ENCODE measurements around the gene CYP4B1. TPM values are rescaled to one million over a fixed set of nuclear protein-coding genes. Genes with fewer than 3 reads are reported as not detected.

The CYP4B1 gene
- total RNA-seq = not detected in 2 replicates

DNA sequence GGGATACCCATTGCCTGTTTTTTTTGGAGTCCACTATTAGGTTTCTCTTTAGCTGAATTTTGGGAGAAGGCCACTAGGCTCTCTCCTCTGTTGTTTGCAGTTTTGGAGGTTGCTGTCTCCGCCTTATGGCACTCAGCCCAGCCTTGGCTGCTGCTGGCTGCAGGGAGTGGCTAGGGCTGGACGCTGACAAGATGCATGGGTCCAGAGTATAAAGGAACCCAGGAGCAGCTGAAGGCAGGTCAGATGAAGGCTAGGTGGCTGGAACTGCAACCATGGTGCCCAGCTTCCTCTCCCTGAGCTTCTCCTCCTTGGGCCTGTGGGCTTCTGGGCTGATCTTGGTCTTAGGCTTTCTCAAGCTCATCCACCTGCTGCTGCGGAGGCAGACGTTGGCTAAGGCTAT, at the start of gene CYP4B1:
Gene CYP4B1 (plus strand): TSS at position 237 of the 400 bp plus-strand sequence. CDS start 36 bp downstream, at position 273.

Other genes with a start within 250 kb of the CYP4B1 start
- not detected in 2 replicates for gene KNCN, start 247.4 kb upstream of the CYP4B1 start, total RNA-seq
- gene MKNK1, start 194.8 kb upstream of the CYP4B1 start, total RNA-seq = 14.0 and 15.8 TPM in 2 replicates
- 4.8 and 5.3 TPM in 2 replicates for gene MOB3C, start 182.2 kb upstream of the CYP4B1 start, total RNA-seq
- 41.2 and 52.0 TPM in 2 replicates for gene ATPAF1, start 130.7 kb upstream of the CYP4B1 start, total RNA-seq
- not detected in 2 replicates for gene TEX38, start 127.2 kb upstream of the CYP4B1 start, total RNA-seq
- 41.5 and 59.4 TPM in 2 replicates for gene EFCAB14, start 79.9 kb upstream of the CYP4B1 start, total RNA-seq
- not detected in 2 replicates for gene CYP4A11, start 142.4 kb downstream of the CYP4B1 start, total RNA-seq
- gene CYP4X1, start 224.6 kb downstream of the CYP4B1 start, total RNA-seq = under 0.01 and 0.20 TPM in 2 replicates

Measured in subcutaneous preadipocyte (primary cell).